Activated CD8-positive, alpha-beta memory T cell treated with anti-CD3 and anti-CD28 coated beads, Interleukin-2, amount 50 U/mL, for 24 hours (primary cell): Measurements from ENCODE around the gene ASCC2.
A peak's percentile ranks its signal among the peaks of the same experiment; 100 is the strongest.
"Not testable (repeated sequence)": the region's sequence is repeated elsewhere in the genome, so short reads cannot be mapped to it uniquely, and the experiment has no call there.

Experiments
- DNase-seq: peaks from one replicate; pipeline ENCODE4 v3.0.0-alpha.2; 2020; ENCODE audit errors: extremely low read depth

ASCC2 gene

DNA sequence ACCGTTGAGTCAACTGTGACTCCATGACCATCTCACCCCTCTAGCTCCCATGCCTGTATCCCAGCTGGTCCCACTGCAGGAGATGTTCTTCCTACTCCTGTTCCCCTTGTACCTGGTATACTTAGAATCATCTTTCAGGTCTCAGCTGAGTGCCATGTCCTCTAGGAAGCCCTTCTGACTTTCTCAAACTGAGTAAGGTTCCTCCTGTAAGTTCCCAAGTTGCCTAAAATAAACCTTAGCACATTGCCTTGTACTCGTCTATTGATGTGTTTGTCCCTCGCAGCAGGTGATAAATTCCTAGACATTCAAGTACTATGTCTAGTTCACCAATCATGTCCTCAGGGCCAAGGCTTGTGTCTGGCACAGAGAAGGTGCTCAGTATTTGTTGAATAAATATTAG is 18.4 kb upstream of the ASCC2 start:
- no peak for DNase-seq

DNA sequence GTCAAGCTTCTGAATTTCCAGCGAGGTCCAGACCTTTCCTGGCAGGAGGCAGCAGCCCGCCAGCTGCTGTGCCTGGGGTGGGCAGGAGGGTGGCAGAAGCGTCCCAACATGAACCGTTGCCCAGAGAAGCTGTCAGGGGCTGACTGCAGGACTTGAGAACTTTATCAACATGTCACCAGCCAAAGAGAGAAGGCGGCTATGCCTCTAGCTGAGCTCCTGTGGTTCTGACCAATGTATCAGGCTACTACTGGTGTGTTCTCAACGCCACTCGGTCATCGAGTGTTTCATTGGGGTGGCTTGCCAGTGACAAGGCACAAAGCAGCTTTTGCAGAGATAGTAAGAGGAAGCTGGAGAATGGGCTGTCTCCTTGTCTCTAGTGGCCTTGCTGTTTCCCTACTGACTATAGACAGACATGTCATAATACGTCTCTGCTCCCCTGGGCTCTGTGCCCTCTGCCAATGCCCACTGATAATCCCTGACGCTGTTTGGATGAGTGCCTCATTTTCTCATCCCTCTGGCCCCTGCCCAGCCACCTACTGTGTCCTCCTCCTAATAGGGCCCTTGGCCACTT is 17.6 kb upstream of the ASCC2 start:
- DNase-seq, result no peak

DNA sequence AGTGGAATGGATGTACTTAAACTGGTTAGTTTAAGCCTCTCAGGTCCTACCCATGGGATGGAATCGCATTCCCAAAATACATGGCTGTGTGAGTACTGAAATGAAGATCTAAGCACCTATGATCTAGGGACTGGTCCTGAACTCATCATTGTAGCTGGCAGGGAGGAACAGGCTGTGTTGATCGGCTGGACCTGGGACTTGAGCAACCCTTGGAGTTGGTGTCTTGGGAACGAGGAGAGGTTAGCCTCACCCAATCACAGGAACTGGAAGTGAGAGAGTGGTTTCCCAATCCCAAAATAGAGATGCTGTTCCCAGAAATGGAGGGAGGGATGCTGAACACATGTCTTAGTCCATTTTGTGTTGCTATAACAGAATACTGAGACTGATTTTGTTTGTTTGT is 16.4 kb upstream of the ASCC2 start:
- DNase-seq, result no peak

DNA sequence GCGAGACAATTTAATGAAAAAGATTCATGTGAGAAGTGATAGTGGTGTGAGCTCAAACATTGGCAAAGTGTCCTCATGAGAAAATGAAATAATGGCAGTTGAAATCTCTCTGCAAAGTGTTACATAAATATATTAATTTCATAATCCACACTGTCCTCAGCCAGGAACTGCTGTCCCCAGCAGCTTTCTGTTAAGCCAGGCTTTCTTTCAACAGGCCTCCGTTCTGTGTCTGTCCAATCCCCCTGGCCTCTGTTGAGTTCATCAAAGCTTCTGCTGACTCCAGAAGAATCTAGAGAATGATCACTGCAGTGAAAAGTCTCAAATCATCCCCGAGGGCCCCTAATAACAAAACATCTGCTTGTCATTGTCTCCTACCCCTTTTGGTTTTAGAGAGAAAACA is 10.0 kb upstream of the ASCC2 start:
- no peak for DNase-seq

DNA sequence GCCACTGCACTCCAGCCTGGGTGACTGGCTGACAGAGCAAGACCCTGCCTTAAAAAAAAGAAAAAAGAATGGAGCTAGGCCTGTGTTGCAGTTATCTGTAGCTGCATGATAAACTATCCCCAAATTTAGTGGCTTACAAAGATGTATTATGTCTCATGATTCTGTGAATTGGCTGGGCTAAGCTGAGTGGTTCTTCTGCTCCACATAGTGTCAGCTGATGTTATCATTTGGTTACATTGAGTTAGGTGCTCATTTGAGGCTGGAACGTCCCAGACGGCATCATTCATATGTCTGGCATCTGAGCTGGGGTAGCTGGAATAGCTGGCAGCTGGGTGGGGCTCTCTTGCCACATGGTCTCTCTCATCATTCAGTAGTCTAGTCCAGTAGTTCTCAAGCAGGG is 8.2 kb upstream of the ASCC2 start:
- DNase-seq, result no peak

DNA sequence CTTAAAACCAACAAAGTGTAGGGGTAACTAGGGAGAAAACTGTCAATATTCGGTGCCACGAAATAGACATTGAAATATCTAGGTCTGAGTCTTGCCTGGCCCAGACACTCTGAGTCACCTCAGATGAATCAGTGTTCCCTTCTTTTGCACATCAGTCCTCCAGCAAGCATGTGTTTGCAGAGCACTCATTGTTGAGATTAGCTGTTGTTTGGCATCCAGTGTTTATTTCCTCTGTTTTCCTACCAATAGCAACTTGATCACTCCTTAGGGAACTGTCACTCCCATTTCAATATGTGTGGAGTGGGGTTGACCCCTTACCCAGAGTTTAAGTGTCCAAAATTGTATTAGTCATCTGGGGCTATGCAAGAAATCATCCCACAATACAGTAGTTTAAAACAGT is 4.7 kb upstream of the ASCC2 start:
- DNase-seq, result no peak

DNA sequence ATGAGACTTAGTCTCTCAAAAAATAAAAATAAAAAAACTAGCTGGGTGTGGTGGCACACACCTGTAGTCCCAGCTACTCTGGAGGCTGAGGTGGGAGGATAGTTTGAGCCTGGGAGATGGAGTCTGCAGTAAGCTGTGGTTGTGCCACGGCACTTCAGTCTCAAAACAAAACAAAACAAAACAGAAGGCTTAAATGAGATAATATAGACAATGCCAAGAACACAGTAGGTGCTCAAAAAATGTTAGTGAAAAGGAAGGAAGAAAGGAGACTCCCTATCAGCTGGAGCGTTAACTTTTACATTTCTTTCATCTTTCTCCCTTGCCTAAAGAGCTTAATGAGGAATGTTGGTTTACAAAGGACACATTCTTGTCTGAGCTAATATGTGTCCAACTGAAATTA is 4.1 kb upstream of the ASCC2 start:
- DNase-seq, result no peak

DNA sequence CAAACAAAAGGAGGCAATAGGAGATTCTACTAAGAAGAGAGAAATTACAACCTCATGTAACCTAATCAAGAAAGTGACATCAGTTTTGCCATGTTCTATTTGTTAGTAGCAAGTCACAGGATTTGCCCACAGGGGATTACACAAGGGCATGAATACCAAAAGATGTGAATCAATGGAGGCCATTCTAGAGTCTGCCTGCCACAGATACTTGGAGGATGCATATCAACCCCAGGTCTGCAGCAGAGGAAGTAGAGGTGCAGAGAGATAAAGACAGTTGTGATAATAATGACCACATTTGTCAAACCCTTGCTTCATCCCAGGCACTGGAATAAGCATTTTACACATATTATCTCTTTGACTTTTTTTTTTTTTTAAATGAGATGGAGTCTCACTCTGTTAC is 2.4 kb upstream of the ASCC2 start:
- DNase-seq, result no peak

DNA sequence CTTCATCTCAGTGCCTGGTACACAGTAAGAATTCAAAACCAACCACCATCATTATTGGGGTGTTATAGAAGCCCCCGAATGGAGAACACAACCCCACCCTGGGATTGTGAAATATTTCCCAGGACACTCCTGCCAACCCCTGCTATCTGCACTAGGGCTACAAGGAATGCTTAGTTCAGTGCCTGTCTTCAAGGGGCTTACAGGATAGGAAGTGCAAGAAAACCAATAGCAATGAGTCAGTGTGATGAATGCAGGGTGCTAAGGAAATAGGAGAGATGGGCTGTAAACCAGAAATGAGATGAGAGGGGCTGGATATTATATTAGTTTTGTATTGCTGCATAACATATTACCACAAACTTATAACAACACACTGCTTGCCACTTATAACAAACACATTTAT is 965 bp upstream of the ASCC2 start:
- DNase-seq, result no peak

DNA sequence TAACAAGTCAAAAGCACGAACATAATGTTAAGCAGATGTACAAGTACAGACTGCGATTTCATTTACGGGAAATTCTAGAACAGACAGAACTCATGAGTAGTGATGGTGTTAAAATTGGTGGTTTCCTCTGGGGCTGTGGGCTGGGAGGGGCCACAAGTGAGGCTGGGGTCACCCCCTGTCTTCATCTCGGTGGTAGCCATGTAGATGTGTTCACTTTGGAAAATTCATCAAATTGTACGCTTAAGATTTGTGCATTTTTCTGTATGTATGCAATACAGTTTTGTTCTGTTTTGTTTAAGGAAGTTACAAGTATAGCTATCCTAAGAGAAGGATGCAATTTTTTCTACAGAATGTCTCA is 504 bp upstream of the ASCC2 start:
- DNase-seq, result no peak

DNA sequence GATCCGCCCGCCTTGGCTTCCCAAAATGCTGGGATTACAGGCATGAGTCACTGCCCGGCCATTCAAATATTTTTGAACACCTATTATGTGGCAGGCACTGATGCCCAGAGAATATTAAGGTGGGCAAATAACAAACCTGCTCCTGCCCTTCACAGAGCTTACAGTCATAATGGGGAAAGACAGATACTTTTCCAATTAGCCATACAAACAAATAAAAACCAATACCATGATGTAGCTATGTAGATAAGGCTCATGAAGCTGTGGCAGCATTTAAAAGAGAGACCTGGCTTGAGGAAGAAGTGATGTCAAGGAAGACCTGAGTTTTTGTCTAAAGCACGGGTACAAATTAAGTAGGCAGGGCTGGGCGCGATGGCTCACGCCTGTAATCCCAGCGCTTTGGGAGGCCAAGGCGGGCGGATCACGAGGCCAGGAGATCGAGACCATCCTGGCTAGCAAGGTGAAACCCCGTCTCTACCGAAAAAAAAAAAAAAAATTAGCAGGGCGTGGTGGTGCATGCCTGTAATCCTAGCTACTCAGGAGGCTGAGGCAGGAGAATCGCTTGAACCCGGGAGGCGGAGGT is 1.2 kb downstream of the ASCC2 start:
- not testable (repeated sequence) for DNase-seq

DNA sequence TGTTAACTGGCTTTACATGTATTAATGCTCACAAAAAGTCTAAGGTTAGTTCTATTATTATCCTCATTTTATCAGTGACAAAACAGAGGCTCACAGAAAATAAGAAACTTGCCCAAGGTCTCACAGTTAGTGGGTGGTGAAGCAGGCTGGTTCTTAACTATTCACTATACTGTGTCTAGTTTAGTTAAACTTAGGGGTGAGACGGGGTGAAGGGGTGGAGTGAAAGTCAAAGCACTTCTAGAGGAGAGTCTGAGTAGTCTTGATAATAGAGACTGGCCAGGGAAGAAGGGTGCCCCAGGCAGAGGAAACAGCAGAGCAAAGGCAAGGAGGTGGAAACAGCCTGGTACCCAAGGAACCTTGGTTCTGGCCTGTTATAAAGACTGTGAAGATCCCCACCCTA is 4.0 kb downstream of the ASCC2 start:
- no peak for DNase-seq

DNA sequence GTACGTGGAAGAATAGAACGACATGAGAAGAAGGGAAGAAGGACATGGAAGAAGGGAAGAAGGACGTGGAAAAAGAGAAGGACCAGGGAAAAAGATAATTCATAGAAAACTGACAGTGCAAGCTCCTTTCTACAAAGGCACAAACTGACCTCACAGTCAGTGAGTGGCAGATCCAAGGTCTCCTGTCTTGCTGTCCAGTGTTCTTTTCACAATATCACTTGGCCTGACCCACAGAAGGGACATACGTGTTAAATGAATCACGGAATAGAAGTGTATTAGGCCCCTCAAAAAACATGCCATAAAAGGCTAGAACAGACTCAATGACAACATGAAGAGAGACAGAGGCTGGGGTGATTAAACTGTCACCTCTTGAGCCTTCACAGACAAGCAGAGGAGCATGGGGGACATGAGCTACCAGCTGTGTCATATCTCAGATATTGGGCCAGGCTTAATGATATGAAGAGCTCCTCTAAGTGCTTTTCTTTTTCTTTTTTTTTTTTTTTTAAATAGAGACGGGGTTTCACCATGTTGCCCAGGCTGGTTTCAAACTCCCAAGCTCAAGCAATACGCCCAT is 4.6 kb downstream of the ASCC2 start:
- DNase-seq, result no peak

DNA sequence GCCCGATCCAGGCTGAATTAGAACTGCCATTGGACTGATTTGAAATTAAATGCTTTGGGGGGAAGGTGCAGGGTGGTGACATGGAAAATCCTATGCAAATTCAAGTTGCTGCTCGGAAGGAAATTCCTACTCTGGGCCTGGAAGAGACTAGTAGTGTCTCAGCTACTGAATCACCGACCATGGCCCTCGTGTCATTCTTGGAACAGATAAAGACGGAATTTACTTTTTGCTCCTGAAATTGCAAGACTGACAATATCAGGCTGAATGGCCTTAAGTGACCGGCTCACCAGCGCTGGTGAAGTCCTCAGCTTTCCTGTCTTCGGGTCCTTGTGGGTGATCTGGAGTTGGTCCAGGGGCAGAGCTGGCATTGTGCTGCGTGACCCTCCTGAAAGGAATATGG is 6.1 kb downstream of the ASCC2 start:
- no peak for DNase-seq

DNA sequence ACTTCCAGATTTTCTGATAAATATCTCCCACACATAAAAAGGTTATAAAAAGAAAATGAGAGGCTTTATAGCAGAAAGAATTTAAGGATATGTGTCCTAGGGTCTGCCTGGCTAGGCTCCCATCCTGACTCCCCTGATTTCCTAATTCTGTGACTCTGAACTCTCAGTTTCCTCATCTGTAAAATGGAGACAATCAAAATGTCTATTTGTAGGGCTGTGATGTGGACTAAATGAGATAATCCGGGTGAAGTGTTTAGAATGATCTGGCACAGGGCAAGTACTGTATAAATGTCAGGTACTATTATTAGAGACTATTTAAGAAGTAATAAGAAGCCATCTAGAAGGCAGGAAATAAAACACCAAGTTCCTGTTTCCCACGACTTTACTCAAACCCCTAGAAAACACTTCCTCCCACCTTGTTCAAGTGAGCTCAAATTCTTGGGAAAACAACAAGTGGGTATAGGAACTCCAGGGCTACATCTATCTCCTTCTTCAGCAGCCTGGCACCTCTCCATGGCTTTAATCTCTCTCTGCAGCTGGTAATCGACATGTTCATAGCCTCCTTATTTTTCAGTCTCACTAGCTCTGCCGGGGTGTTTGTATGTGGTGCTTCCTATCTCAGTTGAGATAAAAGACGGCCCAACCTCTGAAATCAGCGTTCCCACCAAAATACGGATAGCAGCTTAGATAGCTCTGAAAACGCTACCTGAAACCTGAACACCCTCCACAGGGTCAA is 6.7 kb downstream of the ASCC2 start:
- DNase-seq, result no peak

DNA sequence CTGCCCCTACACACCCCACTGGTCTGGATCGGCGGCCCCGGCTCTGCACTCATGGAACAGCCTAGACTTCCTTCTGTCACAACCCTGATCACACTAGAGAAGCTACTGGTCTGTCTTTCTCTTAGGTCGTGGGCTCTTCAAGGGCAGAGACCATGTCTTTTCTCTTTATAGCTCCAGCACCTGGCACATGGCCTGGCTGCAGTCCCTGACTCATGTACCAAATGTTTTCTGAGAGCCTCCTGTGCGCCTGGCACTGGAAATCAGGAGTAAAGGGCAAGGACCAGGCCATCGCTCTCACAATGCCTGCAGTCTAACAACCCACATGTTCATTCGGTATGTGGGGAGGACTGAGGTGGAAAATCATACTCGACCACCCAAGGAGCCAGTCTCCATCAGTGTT is 7.5 kb downstream of the ASCC2 start:
- DNase-seq, result no peak

DNA sequence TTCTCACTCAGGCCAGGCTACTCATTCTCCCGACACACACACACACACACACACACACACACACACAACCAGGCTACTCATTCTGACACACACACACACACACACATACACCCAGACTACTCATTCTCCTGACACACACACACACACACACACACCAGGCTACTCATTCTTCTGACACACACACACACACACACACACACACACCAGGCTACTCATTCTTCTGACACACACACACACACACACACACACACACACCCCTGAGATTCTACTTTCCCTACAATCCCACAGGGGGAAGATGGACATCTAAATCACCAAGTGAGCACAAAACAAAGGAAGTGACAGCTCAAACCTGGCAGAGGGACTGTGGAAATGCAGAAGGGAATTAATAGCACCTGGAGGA is 10.3 kb downstream of the ASCC2 start:
- DNase-seq, result not testable (repeated sequence)

DNA sequence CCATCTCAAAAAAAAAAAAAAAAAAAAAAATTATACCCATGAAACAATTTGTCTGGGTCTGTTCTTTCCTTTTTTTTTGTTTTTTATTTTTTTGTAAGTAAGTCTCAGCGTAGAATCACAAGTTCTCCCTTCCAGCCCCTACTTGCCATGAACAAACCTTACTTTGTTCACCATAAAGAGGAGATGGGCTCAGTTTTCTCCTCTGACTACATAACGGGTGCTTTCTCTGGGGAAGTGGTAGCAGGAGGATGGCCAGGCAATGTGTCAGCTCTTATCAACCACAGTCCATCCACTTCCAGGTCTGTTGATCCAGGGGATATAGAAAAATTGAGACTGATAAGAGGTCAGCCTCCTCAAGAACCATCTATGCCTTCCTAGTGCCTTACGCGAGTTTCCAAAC is 11.0 kb downstream of the ASCC2 start:
- no peak for DNase-seq

DNA sequence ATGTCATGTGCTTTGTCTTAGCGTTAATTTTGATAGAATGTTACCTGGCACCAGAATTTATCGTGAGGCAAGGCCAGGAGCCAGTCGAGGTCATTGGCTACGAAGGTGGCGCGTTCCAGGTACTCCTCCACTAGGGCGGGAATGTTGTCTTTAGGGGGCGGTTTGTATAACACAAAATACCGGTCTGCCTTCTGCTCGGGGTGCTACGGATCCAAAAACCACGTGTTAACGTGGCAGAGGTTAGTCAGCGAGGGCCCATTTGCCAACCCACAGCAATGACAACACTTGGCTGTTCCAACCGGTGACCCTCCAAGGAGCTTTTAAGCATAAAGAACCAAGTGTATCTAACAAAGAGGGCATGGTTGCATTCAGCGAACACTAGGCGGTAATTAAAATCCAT is 12.5 kb downstream of the ASCC2 start:
- DNase-seq, result no peak

DNA sequence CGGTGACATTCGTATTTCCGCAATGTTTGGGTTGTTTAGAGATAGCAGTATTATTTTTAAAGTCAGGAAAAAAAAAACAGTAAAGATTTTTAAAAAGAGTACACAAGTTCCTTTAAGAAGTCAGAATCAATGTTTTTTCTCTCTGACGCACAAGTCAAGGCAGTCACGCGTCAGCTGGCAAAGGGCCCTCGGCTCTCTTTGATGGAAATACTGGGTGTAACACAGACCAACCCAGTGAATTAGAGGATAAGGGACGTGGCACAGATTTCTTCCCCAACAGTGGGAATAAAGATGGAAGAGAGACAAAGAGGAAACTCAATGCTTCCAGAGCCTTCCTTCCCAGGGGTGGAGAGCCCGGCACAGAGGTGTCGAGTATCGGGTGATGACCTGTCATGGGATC is 13.4 kb downstream of the ASCC2 start:
- DNase-seq, result no peak

DNA sequence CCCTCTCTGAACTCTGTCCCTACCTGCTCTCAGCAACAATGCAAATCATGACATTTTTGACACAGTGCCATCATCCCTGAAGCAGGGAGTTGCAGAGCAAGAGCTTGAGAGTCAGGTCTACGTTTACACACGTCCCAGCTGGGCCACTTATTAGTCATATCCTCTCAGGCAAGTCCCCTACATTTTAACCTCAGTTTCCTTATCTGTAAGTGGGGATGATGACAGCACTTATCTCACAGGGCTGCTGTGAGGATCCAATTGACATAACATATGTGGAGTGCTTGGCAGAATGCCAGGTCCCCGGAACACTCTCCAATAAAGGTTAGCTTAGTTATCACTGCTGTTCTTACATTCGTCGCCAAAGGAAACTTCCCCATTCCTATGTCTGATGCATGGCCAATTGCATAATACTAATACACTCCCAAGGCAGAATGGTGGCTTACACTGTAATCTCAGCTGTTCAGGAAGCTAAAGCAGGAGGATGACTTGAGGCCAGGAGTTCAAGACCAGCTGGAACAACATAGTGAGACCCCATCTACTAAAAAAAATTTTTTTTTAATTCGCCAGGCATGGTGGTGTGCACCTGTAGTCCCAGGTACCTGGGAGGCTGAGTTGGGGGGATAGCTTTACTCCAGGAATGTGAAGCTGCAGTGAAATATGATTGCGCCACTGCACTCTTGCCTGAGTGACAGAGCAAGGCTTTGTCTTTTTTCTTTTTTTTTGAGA is 16.6 kb downstream of the ASCC2 start:
- peak; percentile 9 for DNase-seq

DNA sequence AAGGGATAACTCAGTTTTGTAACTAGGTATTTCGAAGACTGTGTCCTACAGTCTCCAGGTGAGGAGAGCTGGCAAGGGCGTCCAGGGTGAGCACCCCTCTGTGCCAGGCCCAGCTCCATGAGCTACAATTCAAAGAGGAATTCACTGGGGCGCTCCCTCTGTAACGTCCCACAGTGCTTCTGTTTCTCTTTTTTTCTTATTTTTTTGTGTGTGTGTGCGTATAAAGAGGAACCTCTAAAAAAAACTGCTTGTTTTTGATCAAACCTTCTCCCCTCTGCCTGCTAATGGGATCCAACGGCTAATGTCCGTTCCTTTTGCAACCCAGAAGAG is 17.1 kb downstream of the ASCC2 start:
- DNase-seq, result no peak

DNA sequence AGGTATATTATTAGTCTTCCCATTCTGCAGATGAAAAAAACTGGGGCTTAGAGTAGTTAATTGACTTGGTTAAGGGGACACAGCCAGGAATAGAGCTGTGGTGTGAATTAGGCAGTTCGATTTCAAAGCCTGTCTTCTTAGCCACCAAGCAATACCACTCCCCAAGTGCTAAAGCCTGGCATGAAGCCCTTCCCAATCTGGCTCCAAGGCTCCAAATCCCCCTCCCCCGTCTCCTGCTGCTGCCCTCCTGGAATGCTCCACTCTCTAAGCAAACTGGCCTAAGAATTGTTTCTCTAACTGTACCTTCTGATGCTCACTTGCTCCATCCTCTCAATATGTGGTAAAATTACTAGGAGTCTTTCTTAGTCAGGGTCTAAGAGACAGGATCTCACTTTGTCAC is 18.6 kb downstream of the ASCC2 start:
- DNase-seq, result no peak
